Fibroblast of lung (primary cell): ENCODE data around the gene PRR5L. TPM values are rescaled to one million over a fixed set of nuclear protein-coding genes. Genes with fewer than 3 reads are reported as not detected.
A peak's percentile ranks its signal among the peaks of the same experiment; 100 is the strongest.

Source experiments
- DNase-seq, 2 donors: peaks; one replicate each; pipeline versions ENCODE4 v3.0.0 to v3.0.0-alpha.2; 2010; ENCODE audit warnings: low read depth in 2 of 2
- H2AFZ ChIP-seq: 2 replicates; pipeline ENCODE4 v1.5.1; 2012; ENCODE audit warnings: low read length, control low read depth, inconsistent platforms
- H3K27ac ChIP-seq: 2 replicates; pipeline ENCODE4 v1.5.1; 2011; ENCODE audit warnings: low read length, control low read depth; ENCODE audit not compliant: insufficient read depth
- H3K27me3 ChIP-seq: 2 replicates; pipeline ENCODE4 v1.5.1; 2011; ENCODE audit warnings: mild to moderate bottlenecking, low read length; ENCODE audit not compliant: control insufficient read depth, insufficient read depth
- H3K36me3 ChIP-seq: 2 replicates; pipeline ENCODE4 v1.5.1; 2011; ENCODE audit warnings: low read length; ENCODE audit not compliant: control insufficient read depth, insufficient read depth
- H3K4me1 ChIP-seq: 2 replicates; pipeline ENCODE4 v1.5.1; 2011; ENCODE audit warnings: low read length; ENCODE audit not compliant: control insufficient read depth, insufficient read depth; ENCODE audit errors: extremely low read depth
- H3K4me2 ChIP-seq: 2 replicates; pipeline ENCODE4 v1.5.1; 2011; ENCODE audit warnings: low read length, control low read depth; ENCODE audit not compliant: insufficient read depth; ENCODE audit errors: extremely low read depth
- H3K4me3 ChIP-seq, 4 experiments: fragments of 200-600 bp in 1 of 4; sonication (generic) in 1 of 4; replicated peaks in 1 of 4; 2 replicates each; pipeline ENCODE4 v1.5.1; 2011 to 2016; ENCODE audit warnings: low read length in 4 of 4, low read depth in 3 of 4, mild to moderate bottlenecking in 3 of 4, control low read depth in 2 of 4, inconsistent platforms in 1 of 4, mixed read lengths in 1 of 4; ENCODE audit not compliant: insufficient read depth in 1 of 4; ENCODE audit errors: control extremely low read depth in 1 of 4
- H3K79me2 ChIP-seq: 2 replicates; pipeline ENCODE4 v1.5.1; 2012; ENCODE audit warnings: mild to moderate bottlenecking, low read length, inconsistent platforms; ENCODE audit not compliant: control insufficient read depth, insufficient read depth
- H3K9ac ChIP-seq: 2 replicates; pipeline ENCODE4 v1.5.1; 2011; ENCODE audit warnings: mild to moderate bottlenecking, low read length, control low read depth; ENCODE audit not compliant: insufficient read depth
- H3K9me3 ChIP-seq: 2 replicates; pipeline ENCODE4 v1.5.1; 2012; ENCODE audit warnings: low read depth, low read length; ENCODE audit not compliant: control insufficient read depth, insufficient read depth
- H4K20me1 ChIP-seq: 2 replicates; pipeline ENCODE4 v1.5.1; 2011; ENCODE audit warnings: low read length; ENCODE audit not compliant: control insufficient read depth, insufficient read depth; ENCODE audit errors: extremely low read depth
- EZH2 ChIP-seq: IDR thresholded peaks from 2 replicates; pipeline ENCODE4 v1.5.1; 2012; ENCODE audit warnings: low read length, control low read depth, mild to moderate bottlenecking; ENCODE audit errors: missing control alignments
- polyA plus RNA-seq, 2 donors: library from polyadenylated mRNA; depleted of rRNA in 1 of 2; stranded (reverse) in 1 of 2; unstranded in 1 of 2; fragments of >200 nt; gene quantifications; 2 replicates each; pipeline ENCODE4 v1.2.1, GENCODE V29; 2011 to 2012; ENCODE audit warnings: missing spikeins in 1 of 2
- total RNA-seq: library from RNA; depleted of rRNA; stranded (reverse); fragments of >200 nt; gene quantifications from 2 replicates; pipeline ENCODE4 v1.2.1, GENCODE V29; 2014
- TF ChIP-seq, protein P1 (sequence below), 2 donors: IDR thresholded peaks in 1 of 2; conservative IDR thresholded peaks in 1 of 2; 1 replicate in 1 of 2; 2 replicates in 1 of 2; pipeline ENCODE4 v1.5.1; 2011 to 2012; ENCODE audit warnings: low read length in 2 of 2, control low read depth in 1 of 2, inconsistent platforms in 1 of 2, low read depth in 1 of 2, mild to moderate bottlenecking in 1 of 2

PRR5L gene
- total and polyA plus RNA-seq, 2 donors (not counting 1 experiment from before 2014, with no cell fraction given): 2.8 to 6.3 TPM

DNA sequence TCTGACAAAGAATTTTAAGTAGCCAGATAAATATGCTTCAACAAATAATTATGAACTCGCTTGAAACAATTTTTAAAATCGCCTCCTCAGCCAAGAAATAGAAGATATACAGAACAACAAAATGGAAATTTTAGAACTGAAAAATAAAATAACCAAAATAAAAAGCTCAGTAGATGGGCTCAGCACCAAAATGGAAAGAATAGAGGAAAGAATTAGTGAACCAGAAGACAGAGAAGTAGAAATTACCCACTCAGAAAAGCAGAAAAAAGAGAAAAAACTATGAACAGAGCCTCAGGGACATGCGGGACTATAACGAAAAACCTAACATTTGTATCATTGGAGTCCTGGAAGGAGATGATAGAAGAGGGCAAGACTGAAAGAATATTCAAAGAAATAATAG lies 14.2 kb upstream of the PRR5L start:
- DNase-seq: no peak
- Histone ChIP-seq H2AFZ (no peak overlapping the region), H3K27ac (no peak overlapping the region), H3K27me3 (no peaks in the 10 kb centered on the region), H4K20me1 (no peaks in the 10 kb centered on the region), H3K4me1 (no peaks in the 10 kb centered on the region), H3K4me2 (no peak overlapping the region), H3K9me3 (no peaks in the 10 kb centered on the region), H3K79me2 (no peaks in the 10 kb centered on the region), H3K4me3 (no peak overlapping the region), H3K9ac (no peak overlapping the region), H3K36me3 (no peaks in the 10 kb centered on the region)
- TF ChIP-seq, protein P1, sequence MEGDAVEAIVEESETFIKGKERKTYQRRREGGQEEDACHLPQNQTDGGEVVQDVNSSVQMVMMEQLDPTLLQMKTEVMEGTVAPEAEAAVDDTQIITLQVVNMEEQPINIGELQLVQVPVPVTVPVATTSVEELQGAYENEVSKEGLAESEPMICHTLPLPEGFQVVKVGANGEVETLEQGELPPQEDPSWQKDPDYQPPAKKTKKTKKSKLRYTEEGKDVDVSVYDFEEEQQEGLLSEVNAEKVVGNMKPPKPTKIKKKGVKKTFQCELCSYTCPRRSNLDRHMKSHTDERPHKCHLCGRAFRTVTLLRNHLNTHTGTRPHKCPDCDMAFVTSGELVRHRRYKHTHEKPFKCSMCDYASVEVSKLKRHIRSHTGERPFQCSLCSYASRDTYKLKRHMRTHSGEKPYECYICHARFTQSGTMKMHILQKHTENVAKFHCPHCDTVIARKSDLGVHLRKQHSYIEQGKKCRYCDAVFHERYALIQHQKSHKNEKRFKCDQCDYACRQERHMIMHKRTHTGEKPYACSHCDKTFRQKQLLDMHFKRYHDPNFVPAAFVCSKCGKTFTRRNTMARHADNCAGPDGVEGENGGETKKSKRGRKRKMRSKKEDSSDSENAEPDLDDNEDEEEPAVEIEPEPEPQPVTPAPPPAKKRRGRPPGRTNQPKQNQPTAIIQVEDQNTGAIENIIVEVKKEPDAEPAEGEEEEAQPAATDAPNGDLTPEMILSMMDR (conservative IDR thresholded peaks at IDR 0.05 in 1 of 2, IDR thresholded peaks at IDR 0.05 in 1 of 2; ENCODE audit: low read depth in 1 of 2, low read length in 2 of 2): no peak
- TF ChIP-seq EZH2: no peak

DNA sequence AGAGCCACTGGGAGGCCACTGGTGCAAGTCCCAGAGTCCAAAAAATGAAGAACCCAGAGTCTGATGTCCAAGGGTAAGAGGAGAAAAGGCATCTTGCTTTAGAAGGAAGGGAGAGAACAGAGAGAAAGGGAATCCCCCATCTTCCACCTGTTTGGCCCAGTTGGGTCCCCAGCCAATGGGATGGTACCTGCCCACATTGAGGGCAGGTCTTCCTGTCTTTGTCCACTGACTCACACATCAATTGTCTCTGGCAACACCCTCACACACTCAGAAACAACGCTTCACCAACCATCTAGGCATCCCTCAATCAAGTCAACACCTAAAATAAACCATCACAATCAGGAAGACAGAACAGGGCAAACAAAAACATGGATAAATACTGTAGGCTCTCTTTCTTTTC lies 13.2 kb upstream of the PRR5L start:
- no peaks in the 10 kb centered on the region for H4K20me1 ChIP-seq
- no peaks in the 10 kb centered on the region for H3K9me3 ChIP-seq
- H3K27me3 ChIP-seq: no peaks in the 10 kb centered on the region
- no peaks in the 10 kb centered on the region for H3K36me3 ChIP-seq
- H3K4me3 ChIP-seq: no peak overlapping the region
- DNase-seq: no peak
- H2AFZ ChIP-seq: no peak overlapping the region
- no peak overlapping the region for H3K9ac ChIP-seq
- H3K4me1 ChIP-seq: no peaks in the 10 kb centered on the region
- no peak overlapping the region for H3K27ac ChIP-seq
- no peaks in the 10 kb centered on the region for H3K79me2 ChIP-seq
- TF ChIP-seq, protein P1 (conservative IDR thresholded peaks at IDR 0.05 in 1 of 2, IDR thresholded peaks at IDR 0.05 in 1 of 2; ENCODE audit: low read depth in 1 of 2, low read length in 2 of 2): no peak
- TF ChIP-seq EZH2: no peak
- H3K4me2 ChIP-seq: no peak overlapping the region

DNA sequence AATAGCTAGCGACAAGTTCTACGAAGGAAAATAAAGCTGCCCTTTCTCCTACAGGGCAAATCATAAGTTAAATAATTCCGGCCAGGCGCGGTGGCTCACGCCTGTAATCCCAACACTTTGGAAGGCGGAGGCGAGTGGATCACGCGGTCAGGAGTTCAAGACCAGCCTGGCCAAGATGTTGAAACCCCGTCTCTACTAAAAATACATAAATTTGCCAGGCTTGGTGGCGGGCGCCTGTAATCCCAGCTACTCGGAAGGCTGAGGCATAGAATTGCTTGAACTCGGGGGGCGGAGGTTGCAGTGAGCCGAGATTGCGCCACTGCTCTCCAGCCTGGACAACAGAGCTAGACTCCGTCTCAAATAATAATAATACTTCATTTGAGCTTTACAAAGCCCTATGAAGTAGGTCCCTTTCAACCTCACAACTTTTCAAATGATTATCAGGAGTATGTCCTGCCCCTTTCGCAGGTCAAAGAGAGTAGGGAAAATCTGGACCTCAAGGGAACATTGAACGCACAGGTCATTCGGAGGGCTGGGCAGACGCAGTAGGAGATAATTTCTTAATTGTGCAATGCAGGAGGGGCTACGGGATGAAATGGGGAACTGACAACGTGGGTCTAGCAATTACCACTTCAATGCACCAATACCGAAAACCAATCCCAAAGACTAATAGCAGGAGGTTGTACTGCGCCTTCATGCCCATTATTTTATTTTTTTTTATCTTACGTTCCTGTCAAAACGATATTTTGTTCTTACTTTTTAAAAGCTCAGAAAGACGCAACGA lies 7.5 kb upstream of the PRR5L start:
- Histone ChIP-seq H2AFZ (peak overlapping the region; percentile 98), H3K36me3 (no peaks in the 10 kb centered on the region), H3K4me2 (peak overlapping the region; percentile 84), H3K9ac (peak overlapping the region; percentile 59), H3K27ac (peak overlapping the region; percentile 41), H3K4me3 (peak overlapping the region; percentile 73 to 97 (median 92)), H4K20me1 (no peaks in the 10 kb centered on the region), H3K27me3 (no peaks in the 10 kb centered on the region), H3K9me3 (no peaks in the 10 kb centered on the region), H3K79me2 (peaks cover 1% of the 10 kb centered on the region), H3K4me1 (no peaks in the 10 kb centered on the region)
- TF ChIP-seq EZH2: no peak
- TF ChIP-seq, protein P1 (conservative IDR thresholded peaks at IDR 0.05 in 1 of 2, IDR thresholded peaks at IDR 0.05 in 1 of 2; ENCODE audit: low read depth in 1 of 2, low read length in 2 of 2): no peak
- DNase-seq: no peak
